Measurements from ENCODE around the gene FBXW12.
"Not testable (repeated sequence)": the region's sequence is repeated elsewhere in the genome, so short reads cannot be mapped to it uniquely, and the experiment has no call there.

DNA sequence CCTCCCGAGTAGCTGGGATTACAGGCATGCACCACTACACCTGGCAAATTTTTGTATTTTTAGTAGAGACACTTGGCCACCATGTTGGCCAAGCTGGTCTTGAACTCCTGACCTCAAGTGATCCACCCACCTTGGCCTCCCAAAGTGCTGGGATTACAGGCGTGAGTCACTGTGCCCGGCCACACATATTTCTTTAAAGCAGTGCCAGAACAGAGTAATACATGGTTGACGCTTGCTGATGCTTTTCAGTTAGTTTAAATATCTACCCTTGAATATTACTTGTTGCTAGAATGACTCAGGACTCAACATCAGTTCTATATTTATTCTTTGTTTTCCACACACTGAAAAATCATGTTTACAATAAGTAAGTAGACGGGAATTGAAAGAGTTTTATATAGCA is 34.5 kb upstream of the FBXW12 start:
- TF ChIP-seq, protein P1, sequence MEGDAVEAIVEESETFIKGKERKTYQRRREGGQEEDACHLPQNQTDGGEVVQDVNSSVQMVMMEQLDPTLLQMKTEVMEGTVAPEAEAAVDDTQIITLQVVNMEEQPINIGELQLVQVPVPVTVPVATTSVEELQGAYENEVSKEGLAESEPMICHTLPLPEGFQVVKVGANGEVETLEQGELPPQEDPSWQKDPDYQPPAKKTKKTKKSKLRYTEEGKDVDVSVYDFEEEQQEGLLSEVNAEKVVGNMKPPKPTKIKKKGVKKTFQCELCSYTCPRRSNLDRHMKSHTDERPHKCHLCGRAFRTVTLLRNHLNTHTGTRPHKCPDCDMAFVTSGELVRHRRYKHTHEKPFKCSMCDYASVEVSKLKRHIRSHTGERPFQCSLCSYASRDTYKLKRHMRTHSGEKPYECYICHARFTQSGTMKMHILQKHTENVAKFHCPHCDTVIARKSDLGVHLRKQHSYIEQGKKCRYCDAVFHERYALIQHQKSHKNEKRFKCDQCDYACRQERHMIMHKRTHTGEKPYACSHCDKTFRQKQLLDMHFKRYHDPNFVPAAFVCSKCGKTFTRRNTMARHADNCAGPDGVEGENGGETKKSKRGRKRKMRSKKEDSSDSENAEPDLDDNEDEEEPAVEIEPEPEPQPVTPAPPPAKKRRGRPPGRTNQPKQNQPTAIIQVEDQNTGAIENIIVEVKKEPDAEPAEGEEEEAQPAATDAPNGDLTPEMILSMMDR (IDR thresholded peaks at IDR 0.05; ENCODE audit: poor library complexity, severe bottlenecking), result not testable (repeated sequence)
- TF ChIP-seq EP300 (conservative IDR thresholded peaks at IDR 0.05; ENCODE audit: poor library complexity, severe bottlenecking); EZH2 (IDR thresholded peaks at IDR 0.05; ENCODE audit: borderline replicate concordance, insufficient read depth, low read length, poor library complexity, severe bottlenecking): not testable (repeated sequence)
